Measurements from ENCODE around the gene MGP.

- TF ChIP-seq CTCF (IDR thresholded peaks at IDR 0.05) (no peak), EZH2 (IDR thresholded peaks at IDR 0.05; ENCODE audit: borderline replicate concordance, insufficient read depth, low read depth, low read length, poor library complexity, severe bottlenecking) (no peak)
These were observed 25.5 kb upstream of the MGP start for GRCh38 chr12:14911131-14911530.

Data from B cell (primary cell).